ENCODE data around the gene SLC6A1.
"Not testable (repeated sequence)": the region's sequence is repeated elsewhere in the genome, so short reads cannot be mapped to it uniquely, and the experiment has no call there.

Gene SLC6A1

GRCh38 chr3:11059799-11060115 is 67.2 kb downstream of the SLC6A1 start:
- DNase-seq (ENCODE audit: low read depth, low spot score), result no peak

DNA sequence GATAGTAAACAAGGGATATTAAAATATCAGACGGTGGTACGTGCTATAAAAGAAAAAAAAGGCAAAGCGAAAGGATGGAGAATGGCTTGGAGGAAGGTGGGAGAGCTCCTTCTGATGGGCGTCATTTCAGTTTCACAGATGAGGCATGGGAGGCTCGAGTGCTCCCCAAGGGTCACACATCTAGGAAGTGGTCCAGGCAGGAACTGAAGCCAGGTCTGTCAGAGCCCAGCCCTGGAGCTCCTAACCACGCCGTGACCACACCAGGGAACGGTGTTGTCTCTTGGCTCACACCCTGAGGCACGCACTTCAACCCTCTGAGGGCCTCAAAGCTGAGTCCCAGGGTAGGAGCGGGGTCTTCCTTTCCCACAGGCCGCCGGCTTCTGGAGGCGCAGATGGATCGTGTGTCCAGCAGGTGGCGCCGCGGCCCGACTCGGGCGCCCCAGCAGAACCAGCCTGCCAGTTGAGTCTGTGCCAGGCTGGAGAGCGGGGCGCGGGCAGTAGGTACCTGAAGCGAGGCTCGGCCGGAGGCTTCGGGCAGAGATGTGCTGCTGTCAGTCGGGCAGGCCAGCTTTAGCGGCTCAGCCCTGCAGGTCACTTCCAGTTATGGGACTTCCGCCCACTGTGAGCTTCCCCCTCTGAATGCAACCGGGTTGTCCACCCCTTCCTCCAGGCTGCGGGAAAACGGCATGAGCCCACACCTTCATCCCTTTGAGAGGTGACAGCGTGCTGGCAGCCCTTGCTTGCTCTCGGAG is 68.1 kb downstream of the SLC6A1 start:
- peak; percentile 28 for DNase-seq (ENCODE audit: low read depth, low spot score)

DNA sequence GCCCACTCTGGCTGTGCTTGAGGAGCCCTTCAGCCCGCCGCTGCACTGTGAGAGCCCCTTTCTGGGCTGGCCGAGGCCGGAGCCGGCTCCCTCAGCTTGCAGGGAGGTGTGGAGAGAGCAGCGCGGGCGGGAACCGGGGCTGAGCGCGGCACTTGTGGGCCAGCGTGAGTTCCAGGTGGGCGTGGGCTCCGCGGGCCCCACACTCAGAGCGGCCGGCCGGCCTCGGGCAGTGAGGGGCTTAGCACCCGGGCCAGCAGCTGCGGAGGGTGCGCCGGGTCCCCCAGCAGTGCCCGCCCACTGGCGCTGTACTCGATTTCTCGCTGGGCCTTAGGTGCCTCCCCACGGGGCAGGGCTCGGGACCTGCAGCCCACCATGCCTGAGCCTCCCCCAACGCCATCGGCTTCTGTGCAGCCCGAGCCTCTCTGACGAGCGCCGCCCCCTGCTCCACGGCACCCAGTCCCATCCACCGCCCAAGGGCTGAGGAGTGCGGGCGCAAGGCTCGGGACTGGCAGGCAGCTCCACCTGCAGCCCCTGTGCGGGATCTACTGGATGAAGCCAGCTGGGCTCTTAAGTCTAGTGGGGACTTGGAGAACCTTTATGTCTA is 68.8 kb downstream of the SLC6A1 start:
- not testable (repeated sequence) for DNase-seq (ENCODE audit: low read depth, low spot score)

GRCh38 chr3:11062704-11063103 is 70.2 kb downstream of the SLC6A1 start:
- DNase-seq (ENCODE audit: low read depth, low spot score), result no peak

DNA sequence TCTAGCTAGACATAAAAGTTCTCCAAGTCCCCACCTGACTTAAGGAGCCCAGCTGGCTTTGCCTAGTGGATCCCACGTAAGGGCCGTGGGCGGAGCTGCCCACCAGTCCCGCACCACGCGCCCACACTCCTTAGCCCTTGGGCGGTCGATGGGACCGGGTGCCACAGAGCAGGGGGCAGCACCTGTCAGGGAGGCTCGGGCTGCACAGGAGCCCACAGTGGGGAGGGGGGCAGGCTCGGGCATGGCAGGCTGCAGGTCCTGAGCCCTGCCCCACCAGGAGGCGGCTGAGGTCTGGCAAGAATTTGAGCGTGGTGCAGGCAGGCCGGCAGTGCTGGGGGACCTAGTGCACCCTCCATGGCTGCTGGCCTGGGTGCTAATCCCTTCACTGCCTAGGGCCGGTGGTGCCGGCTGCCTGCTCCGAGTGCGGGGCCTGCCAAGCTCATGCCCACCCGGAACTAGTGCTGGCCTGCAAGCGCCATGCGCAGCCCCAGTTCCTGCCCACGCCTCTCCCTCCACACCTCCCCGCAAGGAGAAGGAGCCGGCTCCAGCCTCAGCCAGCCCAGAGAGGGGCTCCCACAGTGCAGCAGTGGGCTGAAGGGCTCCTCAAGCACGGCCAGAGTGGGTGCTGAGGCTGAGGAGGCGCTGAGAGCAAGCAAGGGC is 78.7 kb downstream of the SLC6A1 start:
- DNase-seq (ENCODE audit: low read depth, low spot score), result no peak

- DNase-seq (ENCODE audit: low read depth, low spot score), result no peak
Observed at GRCh38 chr3:11072631-11073030, 80.1 kb downstream of the SLC6A1 start.

GRCh38 chr3:11074011-11074410 is 81.5 kb downstream of the SLC6A1 start:
- no peak for DNase-seq (ENCODE audit: low read depth, low spot score)

DNA sequence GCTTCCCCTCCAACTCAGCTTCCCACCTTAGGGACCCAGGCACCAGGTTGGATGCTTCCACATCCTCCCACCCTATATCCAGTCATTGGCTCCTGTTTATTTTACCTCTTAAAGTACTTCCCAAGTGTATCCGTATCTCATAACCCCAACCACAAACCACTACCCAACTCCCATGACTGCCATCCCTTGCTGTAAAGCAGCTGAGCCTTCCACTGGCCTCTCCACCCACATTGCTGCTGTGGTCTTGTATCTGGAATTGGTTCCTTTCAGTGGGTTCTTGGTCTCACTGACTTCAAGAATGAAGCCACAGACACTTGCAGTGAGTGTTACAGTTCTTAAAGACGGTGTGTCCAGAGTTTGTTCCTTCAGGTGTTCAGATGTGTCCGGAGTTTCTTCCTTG is 81.9 kb downstream of the SLC6A1 start:
- no peak for DNase-seq (ENCODE audit: low read depth, low spot score)

DNA sequence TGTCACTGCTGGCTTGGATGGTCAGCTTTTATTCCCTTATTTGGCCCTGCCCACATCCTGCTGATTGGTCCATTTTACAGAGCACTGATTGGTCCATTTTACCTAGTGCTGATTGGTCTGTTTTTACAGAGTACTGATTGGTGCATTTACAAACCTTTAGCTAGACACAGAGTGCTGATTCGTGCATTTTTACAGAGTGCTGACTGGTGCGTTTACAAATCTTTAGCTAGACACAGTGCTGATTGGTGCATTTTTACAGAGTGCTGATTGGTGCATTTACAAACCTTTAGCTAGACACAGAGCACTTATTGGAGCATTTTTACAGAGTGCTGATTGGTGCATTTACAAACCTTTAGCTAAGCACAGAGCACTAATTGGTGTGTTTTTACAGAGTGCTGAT is 82.6 kb downstream of the SLC6A1 start:
- not testable (repeated sequence) for DNase-seq (ENCODE audit: low read depth, low spot score)

GRCh38 chr3:11076711-11077110 is 84.2 kb downstream of the SLC6A1 start:
- DNase-seq (ENCODE audit: low read depth, low spot score), result no peak

- DNase-seq (ENCODE audit: low read depth, low spot score), result no peak
Observed at GRCh38 chr3:11077466-11077865, 84.9 kb downstream of the SLC6A1 start.

GRCh38 chr3:11078826-11079515 is 86.4 kb downstream of the SLC6A1 start:
- DNase-seq (ENCODE audit: low read depth, low spot score), result no peak

- no peak for DNase-seq (ENCODE audit: low read depth, low spot score)
Observed at GRCh38 chr3:11080492-11080891, 87.9 kb downstream of the SLC6A1 start.

DNA sequence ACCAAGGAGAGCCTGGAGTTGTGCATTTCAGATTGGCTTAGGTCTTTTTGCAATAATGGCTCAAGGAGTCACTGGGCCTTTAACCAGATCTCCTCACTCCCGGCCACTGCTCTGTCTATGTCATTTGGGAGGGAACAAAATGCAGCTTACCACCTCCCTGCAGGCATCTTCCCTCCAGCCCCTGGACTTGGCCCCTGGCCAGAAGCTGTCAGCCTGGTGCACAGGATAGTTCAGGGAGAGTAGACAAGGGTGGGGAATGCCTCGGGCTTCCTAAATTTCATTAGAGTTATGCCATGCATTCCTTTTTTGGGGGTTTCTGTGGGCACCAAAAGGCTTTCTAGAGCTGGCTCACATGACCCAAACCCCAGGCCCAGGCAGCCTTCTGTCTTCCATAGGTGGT is 91.5 kb downstream of the SLC6A1 start:
- DNase-seq (ENCODE audit: low read depth, low spot score), result no peak

GRCh38 chr3:11084677-11085076 is 92.1 kb downstream of the SLC6A1 start:
- no peak for DNase-seq (ENCODE audit: low read depth, low spot score)

- no peak for DNase-seq (ENCODE audit: low read depth, low spot score)
Observed at GRCh38 chr3:11085093-11085840, 92.7 kb downstream of the SLC6A1 start.

DNA sequence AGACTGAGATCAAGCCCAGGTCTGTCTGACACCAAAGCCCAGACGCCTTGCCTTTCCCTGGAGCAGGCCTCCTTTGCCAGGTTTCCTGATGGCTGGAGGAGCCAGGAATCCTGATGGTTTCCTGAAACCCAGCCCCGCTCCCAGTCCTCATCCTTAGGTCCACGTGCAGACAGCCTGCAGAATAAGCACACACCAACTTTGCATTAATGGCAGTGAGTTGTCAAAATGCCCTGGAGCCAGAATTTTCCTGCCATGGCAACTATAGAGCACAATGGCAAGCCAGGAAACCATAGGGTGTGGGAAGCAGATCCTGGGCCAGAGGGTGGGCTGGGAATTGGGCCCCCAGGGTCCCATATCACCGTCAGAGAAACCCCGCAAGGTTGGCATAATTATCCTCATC is 94.3 kb downstream of the SLC6A1 start:
- DNase-seq (ENCODE audit: low read depth, low spot score), result no peak

DNA sequence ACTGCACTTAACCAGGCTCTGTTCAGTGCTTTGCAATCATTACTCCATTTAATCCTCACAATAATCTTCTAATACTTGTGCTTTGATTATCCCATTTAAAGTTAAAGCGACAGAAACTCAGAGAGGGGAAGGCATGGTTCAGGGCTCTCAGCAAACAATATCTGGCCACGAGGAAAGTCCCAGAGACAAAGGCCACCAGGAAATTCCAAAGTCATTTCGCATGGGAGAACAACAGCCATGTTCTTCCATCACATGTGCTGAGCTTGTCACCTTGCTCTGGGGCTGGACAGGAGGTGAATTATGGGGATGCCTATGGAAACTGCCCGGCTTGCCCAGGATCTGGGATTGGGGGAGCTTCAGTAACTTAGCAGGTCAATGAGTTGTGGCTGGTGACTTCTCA is 95.5 kb downstream of the SLC6A1 start:
- DNase-seq (ENCODE audit: low read depth, low spot score), result no peak

DNA sequence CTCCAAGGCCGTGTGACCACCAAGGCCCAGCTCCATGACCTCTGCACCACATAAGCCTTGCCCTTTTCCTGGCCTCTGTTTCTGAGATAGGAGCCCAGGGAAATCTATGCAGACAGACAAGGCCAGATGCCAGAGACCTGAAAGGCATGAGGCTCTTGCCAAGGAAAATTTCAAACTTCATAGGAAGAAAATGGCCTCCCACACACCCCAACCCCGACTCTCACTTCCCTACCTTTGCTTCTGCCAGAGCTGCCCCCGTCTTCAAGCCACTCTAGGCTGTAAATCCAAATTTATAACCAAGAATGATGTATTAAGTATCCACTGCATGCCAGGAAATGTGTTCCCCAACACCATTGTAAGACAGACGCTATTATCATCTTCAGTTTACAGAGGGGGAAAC is 96.3 kb downstream of the SLC6A1 start:
- no peak for DNase-seq (ENCODE audit: low read depth, low spot score)

Measured in smooth muscle cell of the brain vasculature (primary cell).